Astrocyte (in vitro differentiated cells and primary cell): ENCODE measurements around the gene LIN7B.

Experiments used
- CTCF ChIP-seq: IDR thresholded peaks from 2 replicates; pipeline ENCODE4 v1.5.1; 2011; ENCODE audit warnings: low read depth, mild to moderate bottlenecking, inconsistent platforms, low read length, moderate library complexity; ENCODE audit not compliant: insufficient read depth
- EZH2 ChIP-seq: IDR thresholded peaks from 2 replicates; pipeline ENCODE4 v1.6.1; 2012; ENCODE audit warnings: mild to moderate bottlenecking, low read length, inconsistent platforms; ENCODE audit not compliant: insufficient read depth

GRCh38 chr19:49111218-49111998 lies 2.8 kb upstream of the LIN7B start:
- TF ChIP-seq CTCF (no peak), EZH2 (no peak)
